ENCODE data around the gene GRK2.

The GRK2 gene

DNA sequence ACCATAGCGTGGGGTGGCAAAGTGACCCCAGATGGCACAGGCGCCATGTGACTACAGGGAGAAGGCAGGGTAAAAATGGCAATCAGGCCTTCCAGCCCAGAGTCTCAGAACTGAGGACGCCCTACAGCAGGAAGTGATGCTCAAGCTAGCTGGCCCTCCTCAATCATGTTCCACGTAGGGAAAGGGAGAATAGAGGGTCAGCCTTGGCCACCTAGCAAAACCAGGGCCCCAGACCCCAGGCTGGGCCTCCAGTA, 21.9 kb downstream of the GRK2 start:
- DNase-seq (ENCODE audit: low spot score): no peak
- TF ChIP-seq, protein P1, sequence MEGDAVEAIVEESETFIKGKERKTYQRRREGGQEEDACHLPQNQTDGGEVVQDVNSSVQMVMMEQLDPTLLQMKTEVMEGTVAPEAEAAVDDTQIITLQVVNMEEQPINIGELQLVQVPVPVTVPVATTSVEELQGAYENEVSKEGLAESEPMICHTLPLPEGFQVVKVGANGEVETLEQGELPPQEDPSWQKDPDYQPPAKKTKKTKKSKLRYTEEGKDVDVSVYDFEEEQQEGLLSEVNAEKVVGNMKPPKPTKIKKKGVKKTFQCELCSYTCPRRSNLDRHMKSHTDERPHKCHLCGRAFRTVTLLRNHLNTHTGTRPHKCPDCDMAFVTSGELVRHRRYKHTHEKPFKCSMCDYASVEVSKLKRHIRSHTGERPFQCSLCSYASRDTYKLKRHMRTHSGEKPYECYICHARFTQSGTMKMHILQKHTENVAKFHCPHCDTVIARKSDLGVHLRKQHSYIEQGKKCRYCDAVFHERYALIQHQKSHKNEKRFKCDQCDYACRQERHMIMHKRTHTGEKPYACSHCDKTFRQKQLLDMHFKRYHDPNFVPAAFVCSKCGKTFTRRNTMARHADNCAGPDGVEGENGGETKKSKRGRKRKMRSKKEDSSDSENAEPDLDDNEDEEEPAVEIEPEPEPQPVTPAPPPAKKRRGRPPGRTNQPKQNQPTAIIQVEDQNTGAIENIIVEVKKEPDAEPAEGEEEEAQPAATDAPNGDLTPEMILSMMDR (IDR thresholded peaks at IDR 0.05; ENCODE audit: extremely low read depth, insufficient read depth, missing control alignments): no peak
- in situ Hi-C loops (cut with MboI; ENCODE audit: low pct_unique_long_range_greater_than_20kb, low sequenced_read_pairs, unreplicated experiment): no loop called here

DNA sequence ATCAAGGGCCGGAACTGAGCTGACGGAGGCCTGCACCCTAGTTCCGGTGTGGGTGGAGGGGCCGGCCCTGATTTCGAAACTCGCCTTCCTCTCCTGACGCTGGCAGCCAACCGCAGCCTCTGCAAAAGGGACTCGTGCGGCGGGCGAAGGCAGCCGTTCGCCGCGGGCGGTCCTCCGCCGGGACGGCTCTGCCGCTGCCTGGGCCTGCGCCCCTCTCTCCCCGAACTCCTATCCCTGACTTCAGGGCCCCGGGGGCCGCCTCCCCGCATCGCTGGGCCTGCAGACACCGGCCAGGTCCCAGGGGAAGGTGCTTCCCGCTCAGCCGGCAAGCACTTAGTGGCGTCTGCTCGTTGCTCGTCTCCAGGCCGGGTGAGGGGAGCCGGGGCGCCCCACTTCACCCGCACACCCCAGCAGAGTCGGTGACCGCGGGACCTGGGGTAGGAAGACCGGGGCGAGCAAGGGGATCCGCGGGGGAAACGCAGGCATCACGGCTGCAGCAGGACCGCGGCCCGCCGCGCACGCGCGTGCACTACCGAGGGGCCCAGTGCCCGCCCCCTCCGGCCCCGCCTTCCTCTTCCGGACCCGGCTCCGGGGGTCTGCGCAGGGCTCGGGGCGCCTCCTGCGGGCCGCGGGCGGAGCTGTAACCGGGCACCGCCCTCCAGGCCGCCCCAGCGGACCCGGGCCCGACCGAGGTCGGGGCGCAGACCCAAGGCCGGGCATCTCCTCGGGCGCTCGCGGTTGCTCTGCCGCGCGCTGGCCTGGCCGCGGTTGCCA, 22.4 kb downstream of the GRK2 start:
- TF ChIP-seq, protein P1 (IDR thresholded peaks at IDR 0.05; ENCODE audit: extremely low read depth, insufficient read depth, missing control alignments): peak; percentile 62
- DNase-seq (ENCODE audit: low spot score): peak; percentile 94
- in situ Hi-C loops (cut with MboI; ENCODE audit: low pct_unique_long_range_greater_than_20kb, low sequenced_read_pairs, unreplicated experiment): no loop called here

DNA sequence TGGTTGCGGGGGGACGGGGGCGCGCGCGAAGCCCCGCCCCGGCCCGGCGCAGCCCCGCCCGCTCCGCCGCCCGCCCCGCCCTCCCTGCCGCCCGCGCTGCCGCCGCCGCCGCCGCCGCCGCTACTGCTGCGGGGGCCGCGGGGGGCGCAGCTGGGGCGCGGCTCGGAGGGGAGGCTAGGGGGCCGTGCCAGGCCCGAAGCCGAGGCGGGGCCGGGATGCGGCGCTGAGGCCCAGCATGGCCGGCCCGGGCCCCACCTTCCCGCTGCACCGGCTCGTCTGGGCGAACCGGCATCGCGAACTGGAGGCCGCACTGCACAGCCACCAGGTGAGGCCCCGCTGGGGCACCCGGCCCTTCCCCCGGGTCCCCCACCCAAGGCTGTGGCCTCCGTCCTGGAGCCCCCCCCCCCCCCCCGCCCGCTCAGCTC, 23.0 kb downstream of the GRK2 start, which contains the start of gene ANKRD13D:
ANKRD13D (plus strand) TSS at position 78 of the 425 bp plus-strand sequence; CDS start at position 236, 158 bp downstream.
- DNase-seq (ENCODE audit: low spot score): no peak
- TF ChIP-seq, protein P1 (IDR thresholded peaks at IDR 0.05; ENCODE audit: extremely low read depth, insufficient read depth, missing control alignments): peak; percentile 29
- in situ Hi-C loops (cut with MboI; ENCODE audit: low pct_unique_long_range_greater_than_20kb, low sequenced_read_pairs, unreplicated experiment): no loop called here

DNA sequence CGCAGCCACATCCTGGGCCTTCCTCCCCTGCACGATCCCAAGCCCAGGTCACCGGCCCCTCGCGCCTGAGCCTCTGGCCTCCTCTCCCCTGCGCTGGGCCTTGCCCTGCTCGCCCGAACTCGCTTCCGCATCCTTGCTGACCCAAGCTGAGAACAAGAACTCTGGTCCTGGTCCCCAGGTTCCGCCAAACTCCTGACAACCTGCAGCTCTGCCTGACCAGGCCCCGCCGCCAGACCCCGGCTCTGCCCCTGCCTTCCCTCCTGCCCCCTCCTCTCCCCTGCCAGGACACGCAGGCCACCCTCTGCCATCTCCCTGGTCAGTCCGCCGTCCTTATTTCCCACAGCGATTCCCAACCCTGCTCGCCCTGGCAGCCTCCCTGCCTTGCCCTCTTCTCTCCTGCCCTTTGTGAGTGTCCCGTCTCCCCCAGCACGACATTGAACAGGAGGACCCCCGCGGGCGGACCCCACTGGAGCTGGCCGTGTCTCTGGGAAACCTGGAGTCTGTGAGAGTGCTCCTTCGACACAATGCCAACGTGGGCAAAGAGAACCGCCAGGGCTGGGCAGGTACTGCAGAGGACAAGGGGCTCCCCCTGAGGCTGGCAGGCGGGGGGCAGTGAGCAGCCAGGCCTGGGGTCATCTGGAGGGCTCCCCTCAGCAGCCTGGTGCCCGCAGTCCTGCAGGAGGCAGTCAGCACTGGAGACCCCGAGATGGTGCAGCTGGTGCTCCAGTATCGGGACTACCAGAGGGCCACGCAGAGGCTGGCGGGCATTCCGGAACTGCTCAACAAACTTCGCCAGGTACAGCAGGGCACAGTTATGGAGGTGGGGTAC, 23.6 kb downstream of the GRK2 start:
- in situ Hi-C loops (cut with MboI; ENCODE audit: low pct_unique_long_range_greater_than_20kb, low sequenced_read_pairs, unreplicated experiment): no loop called here
- TF ChIP-seq, protein P1 (IDR thresholded peaks at IDR 0.05; ENCODE audit: extremely low read depth, insufficient read depth, missing control alignments): no peak
- no peak for DNase-seq (ENCODE audit: low spot score)

DNA sequence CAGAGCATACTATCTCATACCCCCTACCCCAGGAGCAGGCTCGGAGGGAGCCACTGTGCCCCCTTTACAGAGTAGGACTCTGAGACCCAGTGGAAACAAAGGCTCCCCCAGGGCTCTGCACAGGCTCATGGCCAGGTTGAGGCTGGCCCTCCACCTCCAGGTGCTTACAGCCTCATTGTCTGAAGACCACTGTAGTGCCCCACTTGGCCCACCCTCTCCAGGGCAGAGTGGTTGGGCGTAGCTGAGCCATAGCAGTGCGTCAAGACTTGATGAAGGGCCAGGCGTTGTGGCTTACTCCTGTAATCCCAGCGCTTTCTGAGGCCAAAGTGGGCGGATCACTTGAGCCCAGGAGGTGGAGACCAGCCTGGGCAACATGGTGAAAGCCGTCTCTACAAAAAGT, 24.5 kb downstream of the GRK2 start:
- TF ChIP-seq, protein P1 (IDR thresholded peaks at IDR 0.05; ENCODE audit: extremely low read depth, insufficient read depth, missing control alignments): no peak
- in situ Hi-C loops (cut with MboI; ENCODE audit: low pct_unique_long_range_greater_than_20kb, low sequenced_read_pairs, unreplicated experiment): no loop called here
- DNase-seq (ENCODE audit: low spot score): no peak

DNA sequence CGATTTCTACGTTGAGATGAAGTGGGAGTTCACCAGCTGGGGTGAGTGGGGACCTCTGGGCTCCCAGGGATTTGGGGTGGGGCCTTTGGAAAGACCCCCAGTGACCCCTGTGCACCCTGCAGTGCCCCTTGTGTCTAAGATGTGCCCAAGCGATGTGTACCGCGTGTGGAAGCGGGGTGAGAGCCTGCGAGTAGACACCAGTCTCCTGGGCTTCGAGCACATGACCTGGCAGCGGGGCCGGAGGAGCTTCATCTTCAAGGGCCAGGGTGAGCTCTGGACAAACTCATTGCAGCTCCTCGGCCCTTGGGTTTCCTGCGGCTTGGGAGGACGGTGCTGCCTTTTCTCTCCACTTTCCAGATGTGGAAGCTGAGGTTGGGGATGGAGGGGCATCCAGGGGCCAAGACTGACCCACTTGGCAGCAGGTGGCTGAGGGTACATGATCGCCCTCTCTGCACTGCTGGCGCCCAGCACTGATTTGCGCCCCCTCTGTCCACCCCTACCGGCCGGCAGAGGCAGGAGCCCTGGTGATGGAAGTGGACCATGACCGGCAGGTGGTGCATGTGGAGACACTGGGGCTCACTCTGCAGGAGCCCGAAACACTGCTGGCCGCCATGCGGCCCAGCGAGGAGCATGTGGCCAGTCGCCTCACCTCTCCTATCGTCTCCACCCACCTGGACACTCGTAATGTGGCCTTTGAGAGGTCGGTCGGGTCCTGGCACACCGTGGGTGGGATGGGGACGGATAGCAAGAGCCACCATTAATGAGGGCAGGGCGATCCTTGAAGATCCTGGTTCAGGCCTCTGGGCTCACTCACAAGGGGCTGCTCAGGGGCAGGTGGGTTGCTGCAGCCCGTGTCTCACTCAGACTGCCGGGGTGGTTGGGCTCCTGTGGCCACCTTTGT, 25.5 kb downstream of the GRK2 start:
- TF ChIP-seq, protein P1 (IDR thresholded peaks at IDR 0.05; ENCODE audit: extremely low read depth, insufficient read depth, missing control alignments): no peak
- DNase-seq (ENCODE audit: low spot score): no peak
- in situ Hi-C loops (cut with MboI; ENCODE audit: low pct_unique_long_range_greater_than_20kb, low sequenced_read_pairs, unreplicated experiment): no loop called here

All from GM13977 (cell line).